SJSA1 (cell line): ENCODE measurements around the gene CRHBP. TPM values are rescaled to one million over a fixed set of nuclear protein-coding genes. Genes with fewer than 3 reads are reported as not detected.
"Not testable (repeated sequence)": the region's sequence is repeated elsewhere in the genome, so short reads cannot be mapped to it uniquely, and the experiment has no call there.

ENCODE experiments used
- DNase-seq, 2 experiments: peaks; one replicate each; pipeline ENCODE4 v3.0.0-alpha.2; 2015 to 2020; ENCODE audit warnings: low spot score in 2 of 2, low read depth in 1 of 2
- H3K27ac ChIP-seq: fragments of 250-450 bp; sonication (Bioruptor Pico); 2 replicates; pipeline ENCODE4 v1.5.1; 2020; ENCODE audit warnings: mild to moderate bottlenecking, moderate library complexity
- H3K27me3 ChIP-seq: fragments of 250-450 bp; sonication (Bioruptor Pico); replicated peaks from 2 replicates; pipeline ENCODE4 v1.5.1; 2020; ENCODE audit warnings: mild to moderate bottlenecking, moderate library complexity
- H3K36me3 ChIP-seq: fragments of 250-450 bp; sonication (Bioruptor Pico); 2 replicates; pipeline ENCODE4 v1.5.1; 2020; ENCODE audit warnings: mild to moderate bottlenecking
- H3K4me1 ChIP-seq: fragments of 250-450 bp; sonication (Bioruptor Pico); replicated peaks from 2 replicates; pipeline ENCODE4 v1.6.1; 2021; ENCODE audit warnings: mild to moderate bottlenecking
- H3K4me3 ChIP-seq: fragments of 250-450 bp; sonication (Bioruptor Pico); 2 replicates; pipeline ENCODE4 v1.5.1; 2020; ENCODE audit warnings: mild to moderate bottlenecking
- H3K9me3 ChIP-seq: fragments of 250-450 bp; sonication (Bioruptor Pico); replicated peaks from 2 replicates; pipeline ENCODE4 v1.5.1; 2020; ENCODE audit warnings: mild to moderate bottlenecking
- total RNA-seq: library from RNA; depleted of rRNA; stranded (reverse); fragments of >200 nt; shearing (Covaris generic); gene quantifications from 2 replicates; pipeline ENCODE4 v1.2.3, GENCODE V29; 2014; rRNA removed

The CRHBP gene
- 0.11 TPM in 1 of 2 replicates, not detected in the other for total RNA-seq

GRCh38 chr5:76952795-76953536 lies at the start of gene CRHBP:
Gene CRHBP, plus strand, starts transcription at chr5:76953045. Its CDS starts 90 bp downstream, at chr5:76953135.
- Histone ChIP-seq H3K36me3 (no peaks in the 10 kb centered on the region), H3K27me3 (peaks cover 21% of the 10 kb centered on the region), H3K4me3 (peak within 1 kb of the TSS; percentile 30), H3K27ac (no peak within 1 kb of the TSS), H3K9me3 (peaks cover 3% of the 10 kb centered on the region; the same call in 1 of the 2 replicates), H3K4me1 (peaks cover 9% of the 10 kb centered on the region)
- DNase-seq: no peak

GRCh38 chr5:76908166-76908565 lies 44.7 kb upstream of the CRHBP start:
- no peaks in the 10 kb centered on the region for H3K27me3 ChIP-seq
- no peak overlapping the region for H3K4me3 ChIP-seq
- H3K36me3 ChIP-seq: no peaks in the 10 kb centered on the region
- H3K4me1 ChIP-seq: no peaks in the 10 kb centered on the region
- no peak overlapping the region for H3K27ac ChIP-seq
- no peak for DNase-seq
- no peaks in the 10 kb centered on the region for H3K9me3 ChIP-seq

GRCh38 chr5:76910344-76910933 lies 42.4 kb upstream of the CRHBP start:
- not testable (repeated sequence) for H3K9me3 ChIP-seq, H3K27ac ChIP-seq, H3K36me3 ChIP-seq

GRCh38 chr5:76914671-76915070 lies 38.2 kb upstream of the CRHBP start:
- not testable (repeated sequence) for H3K36me3 ChIP-seq, H3K9me3 ChIP-seq, H3K27me3 ChIP-seq, DNase-seq, H3K4me3 ChIP-seq, H3K27ac ChIP-seq, H3K4me1 ChIP-seq

More at GRCh38 chr5:76910344-76910933, 42.4 kb upstream of the CRHBP start:
- not testable (repeated sequence) for DNase-seq, H3K27me3 ChIP-seq, H3K4me3 ChIP-seq, H3K4me1 ChIP-seq

GRCh38 chr5:76918539-76918938 lies 34.3 kb upstream of the CRHBP start:
- Histone ChIP-seq H3K27ac (no peak overlapping the region), H3K4me3 (no peak overlapping the region), H3K36me3 (no peaks in the 10 kb centered on the region), H3K27me3 (no peaks in the 10 kb centered on the region), H3K9me3 (no peaks in the 10 kb centered on the region), H3K4me1 (no peaks in the 10 kb centered on the region)
- DNase-seq: no peak

GRCh38 chr5:76920491-76920890 lies 32.4 kb upstream of the CRHBP start:
- Histone ChIP-seq H3K27ac (no peak overlapping the region), H3K4me1 (no peaks in the 10 kb centered on the region), H3K36me3 (no peaks in the 10 kb centered on the region), H3K27me3 (no peaks in the 10 kb centered on the region), H3K9me3 (no peaks in the 10 kb centered on the region), H3K4me3 (no peak overlapping the region)
- DNase-seq: no peak

- Histone ChIP-seq H3K9me3 (no peaks in the 10 kb centered on the region), H3K27ac (no peak overlapping the region), H3K27me3 (no peaks in the 10 kb centered on the region), H3K36me3 (no peaks in the 10 kb centered on the region), H3K4me3 (no peak overlapping the region), H3K4me1 (peaks cover 11% of the 10 kb centered on the region)
- DNase-seq: no peak
Observed at GRCh38 chr5:76926329-76927105, 26.3 kb upstream of the CRHBP start.

- Histone ChIP-seq H3K27me3 (no peaks in the 10 kb centered on the region), H3K36me3 (no peaks in the 10 kb centered on the region), H3K4me1 (peaks cover 11% of the 10 kb centered on the region), H3K27ac (no peak overlapping the region), H3K9me3 (no peaks in the 10 kb centered on the region), H3K4me3 (no peak overlapping the region)
- DNase-seq: no peak
Observed at GRCh38 chr5:76927961-76928360, 24.9 kb upstream of the CRHBP start.

GRCh38 chr5:76930083-76930482 lies 22.8 kb upstream of the CRHBP start:
- H3K4me1 ChIP-seq: peaks cover 11% of the 10 kb centered on the region
- H3K4me3 ChIP-seq: no peak overlapping the region
- no peak for DNase-seq
- H3K9me3 ChIP-seq: no peaks in the 10 kb centered on the region
- H3K27ac ChIP-seq: no peak overlapping the region
- H3K27me3 ChIP-seq: no peaks in the 10 kb centered on the region
- no peaks in the 10 kb centered on the region for H3K36me3 ChIP-seq

- no peaks in the 10 kb centered on the region for H3K9me3 ChIP-seq
- peaks cover 12% of the 10 kb centered on the region for H3K4me1 ChIP-seq
- no peak for DNase-seq
- no peaks in the 10 kb centered on the region for H3K36me3 ChIP-seq
- no peak overlapping the region for H3K27ac ChIP-seq
- H3K4me3 ChIP-seq: no peak overlapping the region
- H3K27me3 ChIP-seq: no peaks in the 10 kb centered on the region
Observed at GRCh38 chr5:76938177-76938576, 14.7 kb upstream of the CRHBP start.

GRCh38 chr5:76941000-76941399 lies 11.8 kb upstream of the CRHBP start:
- Histone ChIP-seq H3K27ac (0 out of 2 replicates have a peak overlapping the region, but pooled peaks have one; percentile 28), H3K4me3 (no peak overlapping the region), H3K27me3 (no peaks in the 10 kb centered on the region), H3K36me3 (no peaks in the 10 kb centered on the region), H3K4me1 (peaks cover 16% of the 10 kb centered on the region), H3K9me3 (no peaks in the 10 kb centered on the region)
- DNase-seq: no peak

- H3K4me3 ChIP-seq: no peak overlapping the region
- H3K9me3 ChIP-seq: no peaks in the 10 kb centered on the region
- H3K27ac ChIP-seq: 0 out of 2 replicates have a peak overlapping the region, but pooled peaks have one; percentile 28
- H3K4me1 ChIP-seq: peaks cover 16% of the 10 kb centered on the region
- no peaks in the 10 kb centered on the region for H3K36me3 ChIP-seq
- DNase-seq: no peak
- no peaks in the 10 kb centered on the region for H3K27me3 ChIP-seq
Observed at GRCh38 chr5:76941442-76941841, 11.4 kb upstream of the CRHBP start.

- Histone ChIP-seq H3K27me3 (no peaks in the 10 kb centered on the region), H3K4me3 (no peak overlapping the region), H3K27ac (no peak overlapping the region)
Observed at GRCh38 chr5:76942581-76942980, 10.3 kb upstream of the CRHBP start.

GRCh38 chr5:76943006-76943405 lies 9.8 kb upstream of the CRHBP start:
- no peak overlapping the region for H3K4me3 ChIP-seq
- no peaks in the 10 kb centered on the region for H3K9me3 ChIP-seq
- H3K36me3 ChIP-seq: no peaks in the 10 kb centered on the region
- no peak for DNase-seq
- peaks cover 16% of the 10 kb centered on the region for H3K4me1 ChIP-seq
- H3K27me3 ChIP-seq: no peaks in the 10 kb centered on the region
- H3K27ac ChIP-seq: no peak overlapping the region

More at GRCh38 chr5:76942581-76942980, 10.3 kb upstream of the CRHBP start:
- no peak for DNase-seq
- Histone ChIP-seq H3K9me3 (no peaks in the 10 kb centered on the region), H3K36me3 (no peaks in the 10 kb centered on the region), H3K4me1 (peaks cover 16% of the 10 kb centered on the region)
